Epithelial cell of proximal tubule (primary cell): ENCODE data around the gene CYB5R4. TPM values are rescaled to one million over a fixed set of nuclear protein-coding genes. Genes with fewer than 3 reads are reported as not detected.

ENCODE experiments used
- DNase-seq: peaks from one replicate; pipeline ENCODE4 v3.0.0-alpha.2; 2011; ENCODE audit warnings: low read depth
- H3K4me3 ChIP-seq: 2 replicates; pipeline ENCODE4 v1.5.1; 2011; ENCODE audit warnings: low read depth, mild to moderate bottlenecking, low read length
- total RNA-seq: library from RNA; depleted of rRNA; stranded (reverse); fragments of >200 nt; gene quantifications from 2 replicates; pipeline ENCODE4 v1.2.3, GENCODE V29; 2015
- TF ChIP-seq, protein P1 (sequence below): conservative IDR thresholded peaks from 2 replicates; pipeline ENCODE4 v1.5.1; 2012; ENCODE audit warnings: low read depth, mild to moderate bottlenecking, low read length

Gene CYB5R4
- total RNA-seq, 1 donor from 2014 or later, result 8.2 TPM

DNA sequence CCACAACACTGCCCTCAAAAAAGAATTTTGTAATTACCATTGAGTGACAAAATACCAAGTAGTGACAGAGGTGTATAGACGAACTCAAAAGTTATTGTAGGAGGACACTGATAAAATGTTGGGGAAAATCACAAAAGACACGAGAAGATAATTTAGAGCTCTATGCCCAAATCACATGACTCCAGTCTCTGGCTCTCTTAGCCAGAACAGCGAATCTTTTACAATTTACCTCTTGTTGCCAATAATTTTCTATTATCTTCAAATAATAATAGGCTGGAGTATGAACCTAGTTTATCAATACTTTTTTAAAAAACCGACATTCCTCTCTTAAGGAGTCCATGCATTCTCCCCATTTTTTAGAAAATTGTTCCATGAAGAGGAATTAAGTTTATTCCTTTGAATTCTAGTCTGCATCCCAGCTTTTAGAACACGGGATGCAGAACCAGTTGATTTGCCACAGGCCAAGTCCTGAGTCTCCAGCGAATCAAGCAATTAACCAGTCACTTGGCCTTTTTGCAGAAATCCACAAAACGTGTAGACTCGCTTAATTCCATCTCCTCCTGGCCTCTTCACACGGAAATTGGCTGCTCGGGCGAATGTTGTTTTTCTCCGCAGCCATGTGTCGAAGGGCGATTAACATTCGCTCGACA lies 6.8 kb upstream of the CYB5R4 start:
- DNase-seq, result no peak
- TF ChIP-seq, protein P1, sequence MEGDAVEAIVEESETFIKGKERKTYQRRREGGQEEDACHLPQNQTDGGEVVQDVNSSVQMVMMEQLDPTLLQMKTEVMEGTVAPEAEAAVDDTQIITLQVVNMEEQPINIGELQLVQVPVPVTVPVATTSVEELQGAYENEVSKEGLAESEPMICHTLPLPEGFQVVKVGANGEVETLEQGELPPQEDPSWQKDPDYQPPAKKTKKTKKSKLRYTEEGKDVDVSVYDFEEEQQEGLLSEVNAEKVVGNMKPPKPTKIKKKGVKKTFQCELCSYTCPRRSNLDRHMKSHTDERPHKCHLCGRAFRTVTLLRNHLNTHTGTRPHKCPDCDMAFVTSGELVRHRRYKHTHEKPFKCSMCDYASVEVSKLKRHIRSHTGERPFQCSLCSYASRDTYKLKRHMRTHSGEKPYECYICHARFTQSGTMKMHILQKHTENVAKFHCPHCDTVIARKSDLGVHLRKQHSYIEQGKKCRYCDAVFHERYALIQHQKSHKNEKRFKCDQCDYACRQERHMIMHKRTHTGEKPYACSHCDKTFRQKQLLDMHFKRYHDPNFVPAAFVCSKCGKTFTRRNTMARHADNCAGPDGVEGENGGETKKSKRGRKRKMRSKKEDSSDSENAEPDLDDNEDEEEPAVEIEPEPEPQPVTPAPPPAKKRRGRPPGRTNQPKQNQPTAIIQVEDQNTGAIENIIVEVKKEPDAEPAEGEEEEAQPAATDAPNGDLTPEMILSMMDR, result no peak
- H3K4me3 ChIP-seq, result peak overlapping the region; percentile 61

DNA sequence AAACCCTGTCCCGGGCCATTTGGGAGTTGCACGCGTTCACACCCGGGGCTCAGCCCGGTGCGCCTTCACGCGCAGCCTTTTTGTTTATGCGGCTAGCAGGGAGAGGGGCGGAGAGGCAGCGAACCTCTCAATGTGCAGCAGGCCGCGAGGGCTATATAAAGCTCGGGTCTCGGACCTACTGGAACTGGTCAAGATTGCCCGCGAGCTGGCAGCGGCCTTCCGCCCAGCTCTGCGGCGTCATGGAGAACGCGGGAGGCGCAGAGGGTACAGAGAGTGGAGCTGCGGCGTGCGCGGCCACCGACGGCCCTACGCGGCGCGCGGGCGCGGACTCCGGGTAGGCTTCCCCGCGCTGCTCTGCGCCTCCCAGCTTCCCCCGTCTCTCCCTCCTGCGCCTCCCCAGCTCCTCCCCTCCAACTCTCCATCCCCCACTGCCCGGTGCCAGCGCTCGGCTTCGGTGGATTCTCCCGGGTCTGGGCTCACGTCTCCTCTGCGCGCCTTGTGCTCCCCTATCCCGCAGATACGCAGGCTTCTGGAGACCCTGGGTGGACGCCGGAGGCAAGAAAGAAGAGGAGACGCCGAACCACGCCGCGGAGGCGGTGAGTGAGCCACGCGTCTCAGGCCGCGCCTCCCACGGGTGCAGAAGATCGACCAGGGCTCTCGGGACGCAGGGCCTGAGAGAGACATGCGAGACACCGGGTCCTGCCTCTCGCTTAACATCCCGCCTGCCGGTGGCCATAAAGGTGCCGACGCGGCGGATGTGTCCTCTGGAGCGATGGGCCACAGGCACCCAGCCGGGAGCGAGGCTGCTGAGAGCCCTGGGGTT lies 6.1 kb upstream of the CYB5R4 start, which contains the start of gene RIPPLY2:
Gene RIPPLY2 (plus strand): TSS at position 183 of the 823 bp plus-strand sequence. CDS start 57 bp downstream, at position 240.
- H3K4me3 ChIP-seq, result peak within 1 kb of the TSS; percentile 61
- DNase-seq, result no peak
- TF ChIP-seq, protein P1, result no peak

DNA sequence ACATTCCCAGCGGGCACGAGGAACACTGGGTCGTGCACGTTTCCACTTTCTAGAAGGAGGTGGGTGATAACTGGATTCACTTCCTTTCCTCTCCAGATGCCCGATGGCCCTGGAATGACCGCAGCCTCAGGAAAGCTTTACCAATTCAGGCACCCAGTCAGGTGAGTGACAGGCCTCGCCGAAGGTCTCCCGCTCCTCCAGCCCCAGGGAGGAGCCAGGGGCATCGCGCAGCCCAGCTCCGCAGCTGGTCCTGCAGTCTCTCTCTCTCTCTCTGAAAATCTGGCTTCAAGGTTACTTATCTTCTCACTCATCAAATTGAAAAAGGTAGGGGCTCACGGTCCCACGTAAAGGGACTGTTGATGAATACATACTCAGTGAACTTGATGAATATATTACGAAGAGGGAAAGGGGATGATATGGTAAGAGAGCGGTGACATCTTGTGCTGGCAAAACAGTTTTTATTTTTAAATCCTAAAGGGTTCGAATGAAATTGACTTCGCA lies 5.4 kb upstream of the CYB5R4 start:
- TF ChIP-seq, protein P1, result no peak
- H3K4me3 ChIP-seq, result peak overlapping the region; percentile 61
- no peak for DNase-seq

DNA sequence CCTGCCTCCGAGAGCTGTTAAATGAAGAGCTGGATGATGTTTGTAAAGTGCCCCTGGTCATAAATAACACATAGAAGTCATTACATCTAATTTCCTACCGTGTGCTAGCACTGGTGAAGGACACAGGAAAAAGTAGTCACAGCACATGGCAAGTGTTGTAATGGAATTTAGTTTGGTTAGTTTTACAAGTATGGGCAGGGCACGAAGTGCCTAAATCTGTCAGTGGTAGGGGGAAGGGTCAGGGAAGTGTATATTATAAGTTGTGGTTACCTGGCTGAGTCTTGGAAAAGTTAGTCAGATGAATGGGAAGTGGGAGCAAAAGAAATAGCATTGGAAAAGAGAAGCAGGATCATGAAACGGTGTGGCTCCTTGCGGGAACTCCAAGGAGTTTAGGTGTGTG lies 4.7 kb upstream of the CYB5R4 start:
- DNase-seq, result no peak
- H3K4me3 ChIP-seq, result no peak overlapping the region
- TF ChIP-seq, protein P1, result no peak

DNA sequence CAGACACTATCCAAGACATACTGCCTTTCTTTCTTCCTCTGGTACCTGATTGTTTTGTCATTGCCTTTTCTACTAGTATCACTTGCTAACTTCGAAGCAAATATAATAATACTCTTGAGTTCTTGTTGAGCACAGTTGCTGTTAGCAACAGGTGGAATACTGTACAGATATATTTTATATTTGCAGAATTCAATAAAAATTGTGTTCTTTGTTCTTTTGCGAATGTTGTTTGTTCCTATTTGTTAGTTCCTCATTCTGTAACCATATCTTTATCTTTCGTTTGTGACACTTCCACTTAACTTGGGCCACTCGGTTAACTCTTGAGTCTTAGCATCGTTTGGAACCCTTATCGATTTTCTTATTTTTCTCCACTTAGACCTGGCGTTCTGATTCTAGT lies 868 bp downstream of the CYB5R4 start:
- DNase-seq, result no peak
- TF ChIP-seq, protein P1, result no peak
- H3K4me3 ChIP-seq, result peak overlapping the region; percentile 91

DNA sequence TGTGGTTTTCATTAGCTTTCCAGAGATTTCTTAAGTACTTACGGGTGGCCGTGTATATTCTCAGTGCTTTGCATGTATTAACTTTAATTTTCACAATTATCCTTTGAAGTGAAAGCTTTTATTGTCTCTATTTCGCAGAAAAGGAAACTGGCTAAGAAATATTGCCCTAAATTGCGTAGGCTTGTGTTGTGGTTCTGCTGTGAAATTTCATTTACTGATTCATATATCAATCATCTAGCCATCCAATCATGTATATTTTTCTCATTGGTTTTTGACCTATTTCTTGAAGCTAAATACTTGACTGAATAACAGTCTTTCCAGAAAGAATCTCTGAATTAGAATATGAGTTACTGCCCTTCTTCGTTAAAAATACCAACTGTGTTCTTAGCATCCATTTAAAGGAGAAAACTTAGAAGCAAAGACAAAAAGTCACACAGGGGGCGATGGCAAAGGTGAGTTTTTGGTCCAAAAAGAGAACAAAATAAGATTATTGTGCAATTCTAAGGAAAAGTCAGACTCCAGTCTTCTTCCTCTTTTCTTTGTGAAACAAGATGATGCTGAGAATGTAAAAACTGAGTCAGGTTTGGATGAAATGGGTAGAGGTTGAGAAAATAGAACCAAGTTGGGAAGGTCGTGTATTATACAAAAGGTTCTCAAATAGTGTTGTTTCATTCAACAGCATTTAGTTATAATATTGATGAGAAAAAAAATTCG lies 1.4 kb downstream of the CYB5R4 start:
- TF ChIP-seq, protein P1, result no peak
- H3K4me3 ChIP-seq, result peak overlapping the region; percentile 91
- no peak for DNase-seq
